CD14-positive monocyte (primary cell): Measurements from ENCODE around the gene POR. TPM values are rescaled to one million over a fixed set of nuclear protein-coding genes. Genes with fewer than 3 reads are reported as not detected.
A peak's percentile ranks its signal among the peaks of the same experiment; 100 is the strongest.

ENCODE experiments used
- DNase-seq, 3 donors: peaks; one replicate each; pipeline ENCODE4 v3.0.0-alpha.2; 2011 to 2022
- H2AFZ ChIP-seq: 2 replicates; pipeline ENCODE4 v1.6.0; 2012; ENCODE audit warnings: mild to moderate bottlenecking, low read depth, low read length, inconsistent platforms; ENCODE audit not compliant: insufficient read depth, poor library complexity, severe bottlenecking
- H3K27ac ChIP-seq, 2 donors: 1 replicate in 1 of 2; 2 replicates in 1 of 2; pipeline ENCODE4 v1.5.1; 2012 to 2013; ENCODE audit warnings: low read length in 2 of 2, control low read depth in 1 of 2, inconsistent platforms in 1 of 2, low read depth in 1 of 2, mild to moderate bottlenecking in 1 of 2
- H3K27me3 ChIP-seq, 2 donors: one replicate each; pipeline versions ENCODE4 v1.6.0 to v1.6.1; 2011 to 2013; ENCODE audit warnings: low read length in 2 of 2; ENCODE audit not compliant: control insufficient read depth in 2 of 2, insufficient read depth in 2 of 2
- H3K36me3 ChIP-seq, 2 donors: replicated peaks in 1 of 2; 1 replicate in 1 of 2; 2 replicates in 1 of 2; pipeline versions ENCODE4 v1.5.1 to v1.6.1; 2012 to 2013; ENCODE audit warnings: low read length in 2 of 2, control low read depth in 1 of 2, inconsistent platforms in 1 of 2, mild to moderate bottlenecking in 1 of 2; ENCODE audit not compliant: insufficient read depth in 2 of 2, control insufficient read depth in 1 of 2
- H3K4me1 ChIP-seq, 2 donors: 1 replicate in 1 of 2; 2 replicates in 1 of 2; pipeline versions ENCODE4 v1.5.1 to v1.6.1; 2012 to 2013; ENCODE audit warnings: low read length in 2 of 2, control low read depth in 1 of 2, inconsistent platforms in 1 of 2, mild to moderate bottlenecking in 1 of 2, moderate library complexity in 1 of 2; ENCODE audit not compliant: insufficient read depth in 2 of 2, control insufficient read depth in 1 of 2
- H3K4me2 ChIP-seq: replicated peaks from 2 replicates; pipeline ENCODE3; 2012; ENCODE audit warnings: low read length, moderate library complexity, mild to moderate bottlenecking; ENCODE audit not compliant: poor library complexity, severe bottlenecking; ENCODE audit errors: extremely low read depth
- H3K4me3 ChIP-seq, 3 experiments: fragments of 200-600 bp in 1 of 3; sonication (generic) in 1 of 3; replicated peaks in 1 of 3; 1 replicate in 2 of 3; 2 replicates in 1 of 3; pipeline ENCODE4 v1.5.1; 2011 to 2013; ENCODE audit warnings: low read length in 3 of 3, mild to moderate bottlenecking in 3 of 3, control low read depth in 2 of 3, low read depth in 2 of 3, inconsistent platforms in 1 of 3, moderate library complexity in 1 of 3
- H3K79me2 ChIP-seq: 2 replicates; pipeline ENCODE4 v1.6.0; 2012; ENCODE audit warnings: mild to moderate bottlenecking, control low read depth, inconsistent platforms, low read length, moderate library complexity; ENCODE audit not compliant: insufficient read depth
- H3K9ac ChIP-seq: 2 replicates; pipeline ENCODE4 v1.6.0; 2017; ENCODE audit warnings: low read length, mild to moderate bottlenecking; ENCODE audit not compliant: insufficient read depth, poor library complexity, severe bottlenecking
- H3K9me3 ChIP-seq, 2 donors: replicated peaks in 1 of 2; 1 replicate in 1 of 2; 2 replicates in 1 of 2; pipeline versions ENCODE4 v1.5.1 to v1.6.1; 2012 to 2013; ENCODE audit warnings: low read length in 2 of 2, control low read depth in 1 of 2; ENCODE audit not compliant: control insufficient read depth in 1 of 2, insufficient read depth in 1 of 2
- H4K20me1 ChIP-seq: 2 replicates; pipeline ENCODE4 v1.6.0; 2012; ENCODE audit warnings: mild to moderate bottlenecking, low read length, control low read depth, moderate library complexity; ENCODE audit not compliant: insufficient read depth
- H3K27ac Mint-ChIP-seq, 7 donors: one replicate each; pipeline ENCODE4 v1.8.0; 2020; ENCODE audit warnings: mild to moderate bottlenecking in 7 of 7, mixed read lengths in 7 of 7, moderate library complexity in 6 of 7, inconsistent platforms in 2 of 7
- H3K27me3 Mint-ChIP-seq, 3 donors: one replicate each; pipeline ENCODE4 v1.8.0; 2021 to 2022; ENCODE audit warnings: low read depth in 3 of 3, mild to moderate bottlenecking in 3 of 3, mixed read lengths in 3 of 3, moderate library complexity in 3 of 3, inconsistent platforms in 1 of 3
- H3K36me3 Mint-ChIP-seq, 2 donors: one replicate each; pipeline ENCODE4 v1.8.0; 2020; ENCODE audit warnings: mixed read lengths in 2 of 2, inconsistent platforms in 1 of 2, mild to moderate bottlenecking in 1 of 2
- H3K4me1 Mint-ChIP-seq: one replicate; pipeline ENCODE4 v1.8.0; 2020; ENCODE audit warnings: mild to moderate bottlenecking, mixed read lengths
- H3K4me3 Mint-ChIP-seq, 2 donors: one replicate each; pipeline ENCODE4 v1.8.0; 2020; ENCODE audit warnings: mild to moderate bottlenecking in 2 of 2, mixed read lengths in 2 of 2, moderate library complexity in 1 of 2
- H3K9me3 Mint-ChIP-seq, 7 donors: one replicate each; pipeline ENCODE4 v1.8.0; 2020 to 2022; ENCODE audit warnings: mixed read lengths in 7 of 7, mild to moderate bottlenecking in 6 of 7, moderate library complexity in 6 of 7, inconsistent platforms in 2 of 7
- WGBS: methylation state at CpG from one replicate; pipeline ENCODE4 v1.1.5; 2013; ENCODE audit warnings: missing lambda C conversion rate; ENCODE audit not compliant: insufficient coverage; 5-methylcytosine and 5-hydroxymethylcytosine counted together
- intact Hi-C, 2 donors: fragments of 100-400 bp; cut with micrococcal nuclease; formaldehyde crosslinking; loops; one replicate each; pipeline versions ENCODE4 v1.15.0 to v1.15.1; 2023
- polyA plus RNA-seq, 3 donors: library from polyadenylated mRNA; depleted of rRNA in 1 of 3; unstranded in 2 of 3; stranded (reverse) in 1 of 3; fragments of 300-500 nt in 2 of 3; fragments of >200 nt in 1 of 3; fragmentation: Illumina TruSeq in 2 of 3; gene quantifications; 1 replicate in 2 of 3; 2 replicates in 1 of 3; pipeline ENCODE4 v1.2.3, GENCODE V29; 2012 to 2021
- TF ChIP-seq, protein P1 (sequence below): fragments of 200-600 bp; IDR thresholded peaks from one replicate; pipeline ENCODE4 v1.8.0; 2022; ENCODE audit warnings: antibody characterized with exemption, mild to moderate bottlenecking

POR gene
- polyA plus RNA-seq, 3 donors = 90.5 to 102 (median 98.1) TPM

DNA sequence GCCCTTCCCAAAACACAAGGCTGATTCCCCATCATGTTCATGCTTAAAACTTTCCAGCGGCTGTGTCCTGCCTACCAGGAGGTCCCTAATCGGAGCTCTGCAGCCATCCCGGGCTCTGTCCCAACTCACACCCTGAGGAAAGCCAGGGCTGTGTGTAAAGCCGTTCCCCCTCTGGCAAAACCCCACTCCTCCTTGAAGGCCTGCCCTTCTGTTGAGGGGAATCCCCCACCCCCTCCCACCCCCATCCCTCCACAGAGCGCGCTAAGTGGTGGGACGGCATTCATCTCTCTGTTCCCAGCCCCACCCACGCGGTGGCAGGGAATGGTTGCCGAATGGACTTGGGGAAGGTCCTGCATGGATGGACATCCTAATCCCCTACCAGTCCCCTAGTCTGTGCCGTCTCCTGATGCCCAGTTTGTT lies 80.1 kb downstream of the POR start:
- H3K9me3 ChIP-seq = no peaks in the 10 kb centered on the region
- no peak for DNase-seq
- H3K27ac ChIP-seq = peak overlapping the region in 1 of 2 donors; percentile 78
- H3K27me3 ChIP-seq = no peaks in the 10 kb centered on the region
- H4K20me1 ChIP-seq = peaks cover 10% of the 10 kb centered on the region
- peak overlapping the region; percentile 64 to 99 (median 87) for H3K27ac Mint-ChIP-seq
- 100% methylated on average over 3 of the region's 11 CpGs for WGBS
- H3K4me3 ChIP-seq = peak overlapping the region; percentile 25 to 86 (median 61)
- H3K36me3 ChIP-seq = peaks cover 0 to 11% of the 10 kb centered on the region in 2 donors
- H2AFZ ChIP-seq = peak overlapping the region; percentile 81
- peaks cover 0 to 5% (median 0%) of the 10 kb centered on the region in 3 donors for H3K27me3 Mint-ChIP-seq
- H3K4me1 Mint-ChIP-seq = peaks cover 46% of the 10 kb centered on the region
- H3K36me3 Mint-ChIP-seq = peaks cover 28 to 47% of the 10 kb centered on the region in 2 donors
- peak overlapping the region; percentile 66 to 69 for H3K4me3 Mint-ChIP-seq
- peak overlapping the region; percentile 80 for H3K9ac ChIP-seq
- TF ChIP-seq, protein P1, sequence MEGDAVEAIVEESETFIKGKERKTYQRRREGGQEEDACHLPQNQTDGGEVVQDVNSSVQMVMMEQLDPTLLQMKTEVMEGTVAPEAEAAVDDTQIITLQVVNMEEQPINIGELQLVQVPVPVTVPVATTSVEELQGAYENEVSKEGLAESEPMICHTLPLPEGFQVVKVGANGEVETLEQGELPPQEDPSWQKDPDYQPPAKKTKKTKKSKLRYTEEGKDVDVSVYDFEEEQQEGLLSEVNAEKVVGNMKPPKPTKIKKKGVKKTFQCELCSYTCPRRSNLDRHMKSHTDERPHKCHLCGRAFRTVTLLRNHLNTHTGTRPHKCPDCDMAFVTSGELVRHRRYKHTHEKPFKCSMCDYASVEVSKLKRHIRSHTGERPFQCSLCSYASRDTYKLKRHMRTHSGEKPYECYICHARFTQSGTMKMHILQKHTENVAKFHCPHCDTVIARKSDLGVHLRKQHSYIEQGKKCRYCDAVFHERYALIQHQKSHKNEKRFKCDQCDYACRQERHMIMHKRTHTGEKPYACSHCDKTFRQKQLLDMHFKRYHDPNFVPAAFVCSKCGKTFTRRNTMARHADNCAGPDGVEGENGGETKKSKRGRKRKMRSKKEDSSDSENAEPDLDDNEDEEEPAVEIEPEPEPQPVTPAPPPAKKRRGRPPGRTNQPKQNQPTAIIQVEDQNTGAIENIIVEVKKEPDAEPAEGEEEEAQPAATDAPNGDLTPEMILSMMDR = no peak
- H3K79me2 ChIP-seq = peaks cover 5% of the 10 kb centered on the region
- H3K4me1 ChIP-seq = peaks cover 37 to 51% of the 10 kb centered on the region in 2 donors
- intact Hi-C loops = loop anchor here in 1 of 2 donors (2.0 kb wide), 2 partner anchors 44 to 80 kb away; partner anchors contain the start of gene POR
- peak overlapping the region; percentile 85 for H3K4me2 ChIP-seq
- H3K9me3 Mint-ChIP-seq = peaks cover 0 to 7% (median 4%) of the 10 kb centered on the region in 7 donors

DNA sequence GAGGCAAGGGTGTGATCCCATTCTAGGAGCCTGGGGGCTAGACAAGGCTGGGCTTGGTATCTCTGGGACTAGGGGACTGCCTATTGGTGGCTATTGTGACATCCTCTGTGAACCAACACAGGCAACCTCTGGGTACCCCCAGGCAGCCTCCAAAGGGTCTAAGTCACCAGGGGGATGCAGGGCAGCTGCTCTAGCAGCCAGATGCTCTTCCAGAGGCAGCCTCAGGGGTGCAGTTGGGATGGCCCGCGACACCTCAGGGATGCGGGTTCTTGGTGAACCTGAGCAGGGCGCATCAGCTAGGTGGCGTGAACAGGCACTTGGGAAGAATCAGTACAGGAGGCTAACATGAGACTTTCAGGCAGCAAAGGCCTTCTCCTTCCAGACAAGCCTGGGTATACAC lies 81.0 kb downstream of the POR start:
- intact Hi-C loops = loop anchor here in 1 of 2 donors (2.0 kb wide), 2 partner anchors 45 to 81 kb away; partner anchors contain the start of gene POR
- TF ChIP-seq, protein P1 = no peak
- H3K36me3 ChIP-seq = peaks cover 7 to 20% of the 10 kb centered on the region in 2 donors
- no peak overlapping the region for H3K4me3 ChIP-seq
- peaks cover 5% of the 10 kb centered on the region for H3K79me2 ChIP-seq
- H3K9ac ChIP-seq = no peak overlapping the region
- H3K27me3 Mint-ChIP-seq = peaks cover 0 to 5% (median 0%) of the 10 kb centered on the region in 3 donors
- peaks cover 37 to 51% of the 10 kb centered on the region in 2 donors for H3K4me1 ChIP-seq
- peak overlapping the region; percentile 95 to 100 (median 98) for H3K27ac Mint-ChIP-seq
- H3K27me3 ChIP-seq = no peaks in the 10 kb centered on the region
- H3K36me3 Mint-ChIP-seq = peaks cover 29 to 53% of the 10 kb centered on the region in 2 donors
- no peak overlapping the region for H3K4me2 ChIP-seq
- WGBS = 98% methylated on average over 5 of the region's 5 CpGs
- no peaks in the 10 kb centered on the region for H3K9me3 ChIP-seq
- peak overlapping the region; percentile 47 to 87 for H3K27ac ChIP-seq
- no peak overlapping the region for H3K4me3 Mint-ChIP-seq
- peaks cover 0 to 7% (median 4%) of the 10 kb centered on the region in 7 donors for H3K9me3 Mint-ChIP-seq
- peaks cover 8% of the 10 kb centered on the region for H4K20me1 ChIP-seq
- no peak overlapping the region for H2AFZ ChIP-seq
- no peak for DNase-seq
- H3K4me1 Mint-ChIP-seq = peaks cover 44% of the 10 kb centered on the region
